ENCODE results near the gene SYCE3. TPM values are rescaled to one million over a fixed set of nuclear protein-coding genes. Genes with fewer than 3 reads are reported as not detected.
"Not testable (repeated sequence)": the region's sequence is repeated elsewhere in the genome, so short reads cannot be mapped to it uniquely, and the experiment has no call there.

Gene SYCE3
- polyA plus RNA-seq, 1 donor, result not detected

DNA sequence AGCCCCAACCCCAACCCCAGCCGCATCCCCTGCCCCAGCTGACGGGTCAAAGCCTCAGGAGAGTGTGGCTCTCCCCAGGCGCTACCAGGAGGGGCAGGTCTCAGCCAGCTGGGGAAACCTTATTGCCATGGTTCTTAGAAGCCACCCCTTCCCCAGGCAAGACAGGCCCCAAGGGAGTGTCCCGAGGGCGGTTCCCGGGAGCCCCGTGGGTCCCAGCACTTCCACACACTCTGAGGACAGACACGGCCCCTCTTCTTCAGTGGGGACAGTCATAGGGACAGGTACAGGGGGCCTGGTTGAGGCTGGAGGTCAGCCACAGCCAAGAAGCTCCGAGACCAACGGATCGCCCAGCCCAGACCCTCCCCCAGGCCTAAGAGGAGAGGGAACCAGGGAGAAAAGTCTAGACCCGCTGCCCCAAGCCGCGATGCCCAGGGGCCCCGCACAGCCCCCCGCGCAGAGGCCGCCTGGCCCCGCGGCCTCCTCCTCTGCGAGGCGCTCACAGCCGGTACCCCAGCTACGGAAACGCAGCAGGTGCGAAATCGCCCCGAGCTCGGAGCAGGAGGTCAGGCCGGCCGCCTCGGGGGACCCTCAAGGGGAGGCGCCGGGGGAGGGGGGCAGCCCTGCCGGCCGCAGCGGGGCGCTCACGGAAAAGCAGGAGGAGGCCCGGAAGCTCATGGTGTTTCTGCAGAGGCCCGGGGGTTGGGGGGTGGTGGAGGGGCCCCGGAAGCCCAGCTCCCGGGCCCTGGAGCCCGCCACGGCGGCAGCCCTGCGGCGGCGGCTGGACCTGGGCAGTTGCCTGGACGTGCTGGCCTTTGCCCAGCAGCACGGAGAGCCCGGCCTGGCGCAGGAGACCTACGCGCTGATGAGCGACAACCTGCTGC is 14.4 kb downstream of the SYCE3 start:
- no peak for DNase-seq

DNA sequence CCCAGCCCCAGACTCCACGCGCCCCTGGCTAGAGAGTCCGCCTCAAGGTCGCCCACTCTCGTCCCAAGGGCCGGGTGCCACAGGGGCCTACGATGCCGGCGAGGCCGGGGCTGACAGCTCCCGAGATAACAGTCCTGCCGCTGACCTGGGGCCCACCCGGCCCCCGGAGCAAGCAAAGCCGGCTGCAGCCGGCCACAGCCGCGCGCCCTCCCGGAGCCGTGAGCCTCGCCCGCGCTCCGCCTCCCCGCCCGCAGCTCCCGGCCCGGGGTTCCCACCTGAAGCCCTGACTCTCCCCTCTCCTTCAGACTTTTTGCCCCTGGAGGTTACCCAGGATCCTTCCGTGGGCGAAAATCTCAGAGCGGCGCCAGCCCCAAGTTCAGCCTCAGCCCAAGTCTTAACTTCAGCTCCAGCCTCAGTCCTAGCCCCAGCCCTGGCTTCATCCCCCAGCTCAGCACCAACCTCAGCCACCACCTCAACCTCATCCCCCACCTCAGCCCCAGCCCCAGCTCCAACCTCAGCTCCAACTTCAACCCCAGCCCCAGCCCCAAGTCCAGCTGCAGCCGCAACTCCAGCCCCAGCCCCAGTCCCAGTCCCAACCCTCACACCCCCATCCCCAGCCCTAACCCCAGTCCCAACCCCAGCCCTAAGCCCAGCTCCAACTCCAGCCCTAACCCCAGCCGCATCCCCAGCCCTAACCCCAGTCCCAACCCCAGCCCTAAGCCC is 15.3 kb downstream of the SYCE3 start:
- no peak for DNase-seq

- DNase-seq, result no peak
These were observed 16.1 kb downstream of the SYCE3 start for GRCh38 chr22:50546326-50547262.

DNA sequence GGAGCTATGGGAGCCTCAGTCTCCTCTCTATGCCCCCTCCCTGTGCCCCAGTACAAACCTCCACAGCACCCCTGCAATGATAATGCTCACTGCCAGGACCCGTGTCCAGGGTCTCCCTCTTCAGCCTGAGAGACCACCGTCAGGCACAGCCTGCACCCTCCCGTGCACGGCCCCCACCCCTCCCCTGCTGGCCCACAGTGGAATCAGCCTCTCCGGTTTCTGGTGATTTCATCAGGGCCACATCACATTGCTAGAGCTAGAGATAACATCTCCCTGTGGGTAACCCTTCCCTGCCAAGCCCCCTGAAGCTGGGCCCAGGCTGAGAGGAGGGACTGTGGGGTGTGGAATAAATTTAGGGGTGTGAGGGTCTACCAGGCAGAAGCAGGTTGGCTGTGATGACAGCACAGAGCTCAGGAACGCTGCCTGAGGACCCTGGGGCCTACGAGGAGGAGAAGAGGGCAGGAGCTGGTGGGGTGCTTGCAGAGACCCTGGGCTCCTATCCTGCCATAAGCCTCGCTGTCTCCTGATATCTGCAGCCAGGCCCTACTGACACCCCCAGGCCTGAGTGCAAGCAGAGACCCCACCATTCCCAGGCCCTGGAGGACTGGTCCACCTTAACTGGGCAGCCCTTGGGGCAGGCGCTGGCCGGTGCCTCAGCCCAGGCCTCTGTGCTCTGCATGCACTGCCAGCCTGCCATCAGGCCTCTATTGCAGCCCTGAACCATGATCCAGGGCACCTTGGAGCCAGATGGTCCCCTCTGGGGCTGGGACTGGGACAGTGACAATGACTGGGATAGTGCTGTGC is 17.0 kb downstream of the SYCE3 start, which contains the start of gene KLHDC7B:
Gene KLHDC7B, plus strand, starts transcription at position 378 of the 804 bp plus-strand sequence. Its CDS starts 345 bp downstream, at position 723.
- no peak for DNase-seq

- no peak for DNase-seq
These were observed 17.9 kb downstream of the SYCE3 start for GRCh38 chr22:50544746-50545253.

DNA sequence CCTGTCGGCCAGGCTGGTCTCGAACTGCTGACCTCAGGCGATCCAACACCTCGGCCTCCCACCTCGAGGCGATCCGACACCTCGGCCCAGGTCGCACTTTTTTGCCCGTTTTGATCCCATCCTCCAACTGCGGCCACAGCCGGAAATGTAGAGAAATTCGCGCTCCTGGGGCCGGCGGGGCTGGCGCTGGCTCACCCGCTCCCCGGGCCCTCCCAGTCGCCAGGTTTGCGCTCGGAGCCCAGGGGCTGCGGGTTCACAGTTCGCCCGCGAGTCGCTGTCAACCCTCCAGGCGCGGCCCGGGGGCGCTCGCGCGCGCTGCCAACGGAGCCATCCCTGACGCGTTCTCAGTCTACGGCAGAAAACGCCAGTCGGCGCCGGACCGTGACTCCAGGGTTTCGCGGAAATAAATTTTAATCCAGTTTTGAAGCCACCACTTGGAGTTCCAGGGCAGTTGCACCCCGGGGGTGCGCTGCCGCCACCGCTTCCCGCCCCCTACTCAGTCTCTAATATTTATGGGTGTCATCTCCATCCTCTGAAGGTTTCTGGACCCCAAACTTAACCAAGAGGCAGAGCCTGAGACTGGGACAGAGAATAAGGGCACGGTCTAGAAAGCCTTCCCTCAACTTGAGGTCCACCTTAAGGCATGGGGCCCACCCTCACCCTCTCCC is 18.5 kb downstream of the SYCE3 start:
- DNase-seq, result peak; percentile 42

GRCh38 chr22:50542416-50542927 is 20.2 kb downstream of the SYCE3 start:
- no peak for DNase-seq

DNA sequence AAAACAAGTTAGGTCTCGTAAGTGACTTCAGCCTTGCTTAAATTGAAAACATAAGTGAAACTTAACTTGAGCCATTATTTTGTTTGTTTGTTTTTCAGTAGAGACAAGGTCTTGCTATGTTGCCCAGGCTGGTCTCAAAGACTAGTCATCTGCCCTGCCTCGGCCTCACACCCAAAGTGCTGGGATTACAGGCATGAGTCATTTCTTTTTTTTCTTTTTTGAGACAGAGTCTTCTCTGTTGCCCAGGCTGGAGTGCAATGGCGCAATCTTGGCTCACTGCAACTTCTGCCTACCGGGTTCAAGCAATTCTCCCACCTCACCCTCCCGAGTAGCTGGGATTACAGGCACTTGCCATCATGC is 21.1 kb downstream of the SYCE3 start:
- DNase-seq, result not testable (repeated sequence)

DNA sequence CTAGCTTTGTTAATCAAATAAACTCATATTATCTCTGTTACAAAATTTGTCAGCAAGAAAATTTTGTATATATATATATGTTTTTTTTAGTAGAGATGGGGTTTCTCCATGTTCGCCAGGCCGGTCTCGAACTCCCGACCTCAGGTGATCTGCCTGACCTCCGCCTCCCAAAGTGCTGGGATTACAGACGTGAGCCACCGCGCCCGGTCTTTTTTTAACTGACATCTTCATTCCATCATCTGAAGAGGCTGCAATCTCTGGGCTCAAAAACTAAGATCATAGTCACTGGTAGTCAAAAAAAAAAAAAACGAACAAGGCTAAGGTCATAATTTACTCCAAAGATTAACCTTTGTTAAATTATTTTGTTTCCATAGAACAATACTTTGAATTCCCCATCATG is 22.3 kb downstream of the SYCE3 start:
- no peak for DNase-seq

- no peak for DNase-seq
These were observed 25.0 kb downstream of the SYCE3 start for GRCh38 chr22:50537765-50538164.

- DNase-seq, result no peak
These were observed 26.5 kb downstream of the SYCE3 start for GRCh38 chr22:50536226-50536625.

DNA sequence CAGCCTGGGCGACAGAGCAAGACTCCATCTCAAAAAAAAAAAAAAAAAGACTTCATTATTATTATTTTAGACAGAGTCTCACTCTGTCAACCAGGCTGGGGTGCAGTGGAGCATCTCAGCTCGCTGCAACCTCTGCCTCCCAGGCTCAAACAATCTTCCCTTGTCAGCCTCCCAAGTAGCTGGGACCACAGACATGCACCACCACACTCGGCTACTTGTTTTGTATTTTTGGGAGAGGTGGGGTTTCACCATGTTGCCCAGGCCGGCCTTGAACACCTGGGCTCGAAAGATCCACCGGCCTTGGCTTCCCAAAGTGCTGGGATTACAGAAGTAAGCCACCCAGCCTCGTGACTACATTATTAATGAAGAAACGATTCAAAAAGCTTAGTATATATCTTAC is 27.6 kb downstream of the SYCE3 start:
- DNase-seq, result no peak

GRCh38 chr22:50533856-50534711 is 28.6 kb downstream of the SYCE3 start:
- DNase-seq, result not testable (repeated sequence)

- no peak for DNase-seq
These were observed 29.6 kb downstream of the SYCE3 start for GRCh38 chr22:50532824-50533796.

DNA sequence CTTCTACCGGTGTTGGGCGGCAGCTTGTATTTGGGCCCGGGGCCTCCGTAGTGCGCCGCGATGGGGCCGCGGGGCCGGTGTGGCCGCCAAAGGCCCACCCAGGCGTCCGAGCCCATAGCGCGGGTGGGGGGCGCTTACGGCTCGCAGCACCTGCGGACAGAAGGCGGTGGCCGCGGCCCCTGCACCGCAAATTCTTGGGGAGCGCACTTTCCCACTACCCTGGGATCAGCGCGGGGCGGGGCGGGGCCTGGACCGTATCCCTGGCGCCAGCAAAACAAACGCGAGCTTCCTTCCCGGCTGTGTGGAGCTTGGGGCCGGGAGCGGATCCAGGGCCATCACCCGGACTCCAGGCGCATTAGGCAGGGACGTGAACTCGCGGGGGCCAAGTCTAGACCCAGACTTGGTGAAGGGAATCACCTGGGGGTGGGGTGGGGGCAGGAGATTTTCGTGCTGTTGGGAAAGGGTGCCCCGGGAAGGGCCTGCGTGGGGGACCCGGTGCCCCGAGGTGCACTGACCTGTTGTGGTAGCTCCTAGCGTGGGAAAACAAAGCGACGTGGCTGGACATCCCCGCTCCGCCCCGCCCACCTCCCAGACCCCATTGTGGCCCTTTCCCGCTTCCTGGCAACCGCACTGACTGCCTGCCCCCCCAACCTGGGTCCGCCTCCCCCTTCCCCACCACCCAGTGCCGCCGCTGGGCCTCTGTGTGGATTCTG is 30.6 kb downstream of the SYCE3 start:
- DNase-seq, result peak; percentile 63

GRCh38 chr22:50531546-50531961 is 31.2 kb downstream of the SYCE3 start:
- peak; percentile 29 for DNase-seq

- DNase-seq, result peak; percentile 73
These were observed 31.7 kb downstream of the SYCE3 start for GRCh38 chr22:50530877-50531545.

Measured in hindlimb muscle (tissue), 1 donor.